LNCAP (cell line): Measurements from ENCODE around the gene TTC3.

Experiments
- TF ChIP-seq, protein P1 (sequence below): fragments of 450-650 bp; IDR thresholded peaks from 2 replicates; pipeline ENCODE4 v1.5.1; 2017; ENCODE audit warnings: mild to moderate bottlenecking

Gene TTC3

GRCh38 chr21:37251294-37251634, 178.2 kb downstream of the TTC3 start:
- TF ChIP-seq, protein P1, sequence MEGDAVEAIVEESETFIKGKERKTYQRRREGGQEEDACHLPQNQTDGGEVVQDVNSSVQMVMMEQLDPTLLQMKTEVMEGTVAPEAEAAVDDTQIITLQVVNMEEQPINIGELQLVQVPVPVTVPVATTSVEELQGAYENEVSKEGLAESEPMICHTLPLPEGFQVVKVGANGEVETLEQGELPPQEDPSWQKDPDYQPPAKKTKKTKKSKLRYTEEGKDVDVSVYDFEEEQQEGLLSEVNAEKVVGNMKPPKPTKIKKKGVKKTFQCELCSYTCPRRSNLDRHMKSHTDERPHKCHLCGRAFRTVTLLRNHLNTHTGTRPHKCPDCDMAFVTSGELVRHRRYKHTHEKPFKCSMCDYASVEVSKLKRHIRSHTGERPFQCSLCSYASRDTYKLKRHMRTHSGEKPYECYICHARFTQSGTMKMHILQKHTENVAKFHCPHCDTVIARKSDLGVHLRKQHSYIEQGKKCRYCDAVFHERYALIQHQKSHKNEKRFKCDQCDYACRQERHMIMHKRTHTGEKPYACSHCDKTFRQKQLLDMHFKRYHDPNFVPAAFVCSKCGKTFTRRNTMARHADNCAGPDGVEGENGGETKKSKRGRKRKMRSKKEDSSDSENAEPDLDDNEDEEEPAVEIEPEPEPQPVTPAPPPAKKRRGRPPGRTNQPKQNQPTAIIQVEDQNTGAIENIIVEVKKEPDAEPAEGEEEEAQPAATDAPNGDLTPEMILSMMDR: no peak
